SJCRH30 (cell line): ENCODE results near the gene THRB. TPM values are rescaled to one million over a fixed set of nuclear protein-coding genes. Genes with fewer than 3 reads are reported as not detected.

Source experiments
- DNase-seq, 2 experiments: peaks; one replicate each; pipeline ENCODE4 v3.0.0-alpha.2; 2015 to 2020
- H3K27ac ChIP-seq: fragments of 250-450 bp; sonication (Bioruptor Pico); 2 replicates; pipeline ENCODE4 v1.5.1; 2020; ENCODE audit warnings: mild to moderate bottlenecking, moderate library complexity
- H3K27me3 ChIP-seq: fragments of 250-450 bp; sonication (Bioruptor Pico); 2 replicates; pipeline ENCODE4 v1.5.1; 2020; ENCODE audit warnings: mild to moderate bottlenecking, moderate library complexity
- H3K36me3 ChIP-seq: fragments of 250-450 bp; sonication (Bioruptor Pico); 2 replicates; pipeline ENCODE4 v1.5.1; 2020; ENCODE audit warnings: mild to moderate bottlenecking, moderate library complexity
- H3K4me1 ChIP-seq: fragments of 250-450 bp; sonication (Bioruptor Pico); 2 replicates; pipeline ENCODE4 v1.5.1; 2020; ENCODE audit warnings: mild to moderate bottlenecking, moderate library complexity
- H3K4me3 ChIP-seq: fragments of 250-450 bp; sonication (Bioruptor Pico); 2 replicates; pipeline ENCODE4 v1.5.1; 2020; ENCODE audit warnings: mild to moderate bottlenecking, moderate library complexity
- H3K9me3 ChIP-seq: fragments of 250-450 bp; sonication (Bioruptor Pico); replicated peaks from 2 replicates; pipeline ENCODE4 v1.5.1; 2020; ENCODE audit warnings: mild to moderate bottlenecking, moderate library complexity
- total RNA-seq: library from RNA; depleted of rRNA; stranded (reverse); fragments of >200 nt; shearing (Covaris generic); gene quantifications from 2 replicates; pipeline ENCODE4 v1.2.3, GENCODE V29; 2014

THRB gene
- total RNA-seq, 1 experiment from 2014 or later: not detected

- H3K27ac ChIP-seq: no peak overlapping the region
- H3K27me3 ChIP-seq: no peaks in the 10 kb centered on the region
- H3K36me3 ChIP-seq: no peaks in the 10 kb centered on the region
- no peak for DNase-seq
- H3K4me3 ChIP-seq: no peak overlapping the region
- 0 out of 2 replicates have a peak, but pooled peaks cover 3% of the 10 kb centered on the region for H3K9me3 ChIP-seq
- H3K4me1 ChIP-seq: no peaks in the 10 kb centered on the region
These were observed 33.7 kb downstream of the THRB start for GRCh38 chr3:24460974-24461373.

GRCh38 chr3:24457719-24458118 lies 36.9 kb downstream of the THRB start:
- no peaks in the 10 kb centered on the region for H3K36me3 ChIP-seq
- H3K27me3 ChIP-seq: 0 out of 2 replicates have a peak, but pooled peaks cover 5% of the 10 kb centered on the region
- no peak for DNase-seq
- H3K4me3 ChIP-seq: no peak overlapping the region
- H3K9me3 ChIP-seq: 0 out of 2 replicates have a peak, but pooled peaks cover 3% of the 10 kb centered on the region
- H3K27ac ChIP-seq: no peak overlapping the region
- H3K4me1 ChIP-seq: no peaks in the 10 kb centered on the region

- Histone ChIP-seq H3K36me3 (no peaks in the 10 kb centered on the region), H3K4me1 (no peaks in the 10 kb centered on the region), H3K27ac (no peak overlapping the region), H3K4me3 (no peak overlapping the region), H3K27me3 (0 out of 2 replicates have a peak, but pooled peaks cover 5% of the 10 kb centered on the region), H3K9me3 (no peaks in the 10 kb centered on the region)
- DNase-seq: no peak
These were observed 39.8 kb downstream of the THRB start for GRCh38 chr3:24454856-24455255.

GRCh38 chr3:24454393-24454792 lies 40.3 kb downstream of the THRB start:
- Histone ChIP-seq H3K27me3 (0 out of 2 replicates have a peak, but pooled peaks cover 5% of the 10 kb centered on the region), H3K36me3 (no peaks in the 10 kb centered on the region), H3K4me1 (no peaks in the 10 kb centered on the region), H3K9me3 (no peaks in the 10 kb centered on the region), H3K27ac (no peak overlapping the region), H3K4me3 (no peak overlapping the region)
- no peak for DNase-seq

- Histone ChIP-seq H3K9me3 (no peaks in the 10 kb centered on the region), H3K36me3 (no peaks in the 10 kb centered on the region), H3K27ac (no peak overlapping the region), H3K27me3 (0 out of 2 replicates have a peak, but pooled peaks cover 5% of the 10 kb centered on the region), H3K4me1 (no peaks in the 10 kb centered on the region), H3K4me3 (no peak overlapping the region)
- DNase-seq: no peak
These were observed 43.1 kb downstream of the THRB start for GRCh38 chr3:24451461-24452099.

- H3K27me3 ChIP-seq: 0 out of 2 replicates have a peak, but pooled peaks cover 6% of the 10 kb centered on the region
- no peaks in the 10 kb centered on the region for H3K9me3 ChIP-seq
- H3K4me3 ChIP-seq: no peak overlapping the region
- DNase-seq: no peak
- no peaks in the 10 kb centered on the region for H3K4me1 ChIP-seq
- no peaks in the 10 kb centered on the region for H3K36me3 ChIP-seq
- no peak overlapping the region for H3K27ac ChIP-seq
These were observed 44.3 kb downstream of the THRB start for GRCh38 chr3:24450160-24450907.

GRCh38 chr3:24447836-24448235 lies 46.8 kb downstream of the THRB start:
- DNase-seq: no peak
- H3K27me3 ChIP-seq: 0 out of 2 replicates have a peak, but pooled peaks cover 3% of the 10 kb centered on the region
- H3K4me3 ChIP-seq: no peak overlapping the region
- H3K27ac ChIP-seq: no peak overlapping the region
- no peaks in the 10 kb centered on the region for H3K36me3 ChIP-seq
- H3K4me1 ChIP-seq: no peaks in the 10 kb centered on the region
- no peaks in the 10 kb centered on the region for H3K9me3 ChIP-seq

- Histone ChIP-seq H3K27me3 (peaks cover 6% of the 10 kb centered on the region; the same call in 1 of the 2 replicates), H3K4me1 (no peaks in the 10 kb centered on the region), H3K4me3 (no peak overlapping the region), H3K9me3 (no peaks in the 10 kb centered on the region), H3K27ac (no peak overlapping the region), H3K36me3 (no peaks in the 10 kb centered on the region)
- no peak for DNase-seq
These were observed 48.6 kb downstream of the THRB start for GRCh38 chr3:24446032-24446431.

GRCh38 chr3:24443476-24443875 lies 51.2 kb downstream of the THRB start:
- Histone ChIP-seq H3K9me3 (no peaks in the 10 kb centered on the region), H3K27me3 (peaks cover 6% of the 10 kb centered on the region; the same call in 1 of the 2 replicates), H3K27ac (no peak overlapping the region), H3K4me1 (no peaks in the 10 kb centered on the region), H3K4me3 (no peak overlapping the region), H3K36me3 (no peaks in the 10 kb centered on the region)
- no peak for DNase-seq

GRCh38 chr3:24440760-24441464 lies 53.7 kb downstream of the THRB start:
- no peak overlapping the region for H3K27ac ChIP-seq
- H3K4me1 ChIP-seq: no peaks in the 10 kb centered on the region
- H3K4me3 ChIP-seq: no peak overlapping the region
- no peak for DNase-seq
- peaks cover 6% of the 10 kb centered on the region; the same call in 1 of the 2 replicates for H3K27me3 ChIP-seq
- H3K36me3 ChIP-seq: no peaks in the 10 kb centered on the region
- no peaks in the 10 kb centered on the region for H3K9me3 ChIP-seq

- H3K36me3 ChIP-seq: no peaks in the 10 kb centered on the region
- H3K9me3 ChIP-seq: no peaks in the 10 kb centered on the region
- no peak for DNase-seq
- H3K4me1 ChIP-seq: no peaks in the 10 kb centered on the region
- peaks cover 3% of the 10 kb centered on the region; the same call in 1 of the 2 replicates for H3K27me3 ChIP-seq
- H3K4me3 ChIP-seq: no peak overlapping the region
- no peak overlapping the region for H3K27ac ChIP-seq
These were observed 55.6 kb downstream of the THRB start for GRCh38 chr3:24439021-24439420.

- Histone ChIP-seq H3K4me1 (no peaks in the 10 kb centered on the region), H3K4me3 (no peak overlapping the region), H3K36me3 (no peaks in the 10 kb centered on the region), H3K9me3 (no peaks in the 10 kb centered on the region), H3K27ac (no peak overlapping the region), H3K27me3 (peaks cover 3% of the 10 kb centered on the region; the same call in 1 of the 2 replicates)
- no peak for DNase-seq
These were observed 57.3 kb downstream of the THRB start for GRCh38 chr3:24437326-24437725.

- H3K27me3 ChIP-seq: no peaks in the 10 kb centered on the region
- no peak overlapping the region for H3K4me3 ChIP-seq
- no peak overlapping the region for H3K27ac ChIP-seq
- no peak for DNase-seq
- H3K4me1 ChIP-seq: no peaks in the 10 kb centered on the region
- H3K9me3 ChIP-seq: no peaks in the 10 kb centered on the region
- no peaks in the 10 kb centered on the region for H3K36me3 ChIP-seq
These were observed 59.1 kb downstream of the THRB start for GRCh38 chr3:24435584-24435983.

- no peak for DNase-seq
- Histone ChIP-seq H3K9me3 (no peaks in the 10 kb centered on the region), H3K36me3 (no peaks in the 10 kb centered on the region)
These were observed 60.0 kb downstream of the THRB start for GRCh38 chr3:24434651-24435050.

More at GRCh38 chr3:24434651-24435050, 60.0 kb downstream of the THRB start:
- Histone ChIP-seq H3K4me1 (no peaks in the 10 kb centered on the region), H3K4me3 (no peak overlapping the region), H3K27me3 (no peaks in the 10 kb centered on the region), H3K27ac (no peak overlapping the region)
